Measurements from ENCODE around the gene ADAM12. TPM values are rescaled to one million over a fixed set of nuclear protein-coding genes. Genes with fewer than 3 reads are reported as not detected.

ADAM12 gene
- total RNA-seq, 1 donor from 2014 or later = 2.1 TPM

- no peak for DNase-seq (ENCODE audit: low spot score)
These were observed 70.5 kb downstream of the ADAM12 start for GRCh38 chr10:126317751-126318150.

GRCh38 chr10:126315494-126316177 lies 72.6 kb downstream of the ADAM12 start:
- DNase-seq (ENCODE audit: low spot score) = no peak

- DNase-seq (ENCODE audit: low spot score) = no peak
These were observed 73.3 kb downstream of the ADAM12 start for GRCh38 chr10:126314863-126315493.

- no peak for DNase-seq (ENCODE audit: low spot score)
These were observed 76.1 kb downstream of the ADAM12 start for GRCh38 chr10:126312167-126312566.

GRCh38 chr10:126309228-126309883 lies 78.9 kb downstream of the ADAM12 start:
- DNase-seq (ENCODE audit: low spot score) = no peak

GRCh38 chr10:126302826-126303665 lies 85.2 kb downstream of the ADAM12 start:
- no peak for DNase-seq (ENCODE audit: low spot score)

- DNase-seq (ENCODE audit: low spot score) = no peak
These were observed 85.9 kb downstream of the ADAM12 start for GRCh38 chr10:126302476-126302756.

- DNase-seq (ENCODE audit: low spot score) = no peak
These were observed 86.4 kb downstream of the ADAM12 start for GRCh38 chr10:126301701-126302475.

- no peak for DNase-seq (ENCODE audit: low spot score)
These were observed 93.8 kb downstream of the ADAM12 start for GRCh38 chr10:126294451-126294850.

- DNase-seq (ENCODE audit: low spot score) = no peak
These were observed 98.0 kb downstream of the ADAM12 start for GRCh38 chr10:126290232-126290631.

- no peak for DNase-seq (ENCODE audit: low spot score)
These were observed 99.5 kb downstream of the ADAM12 start for GRCh38 chr10:126288547-126289493.

GRCh38 chr10:126286256-126286780 lies 102.0 kb downstream of the ADAM12 start:
- no peak for DNase-seq (ENCODE audit: low spot score)

GRCh38 chr10:126283307-126283706 lies 105.0 kb downstream of the ADAM12 start:
- no peak for DNase-seq (ENCODE audit: low spot score)

- no peak for DNase-seq (ENCODE audit: low spot score)
These were observed 109.4 kb downstream of the ADAM12 start for GRCh38 chr10:126278851-126279250.

GRCh38 chr10:126277181-126277580 lies 111.1 kb downstream of the ADAM12 start:
- DNase-seq (ENCODE audit: low spot score) = no peak

GRCh38 chr10:126272526-126272925 lies 115.8 kb downstream of the ADAM12 start:
- DNase-seq (ENCODE audit: low spot score) = no peak

- DNase-seq (ENCODE audit: low spot score) = no peak
These were observed 118.2 kb downstream of the ADAM12 start for GRCh38 chr10:126270111-126270510.

GRCh38 chr10:126268013-126268920 lies 120.0 kb downstream of the ADAM12 start:
- no peak for DNase-seq (ENCODE audit: low spot score)
